H9 (cell line): ENCODE data around the gene MAGI1. TPM values are rescaled to one million over a fixed set of nuclear protein-coding genes. Genes with fewer than 3 reads are reported as not detected.

Experiments
- DNase-seq: peaks from one replicate; pipeline ENCODE4 v3.0.0-alpha.2; 2017
- H2AFZ ChIP-seq: one replicate; pipeline ENCODE4 v1.6.1; 2013; ENCODE audit warnings: mild to moderate bottlenecking, low read length, control low read depth, moderate library complexity
- H2AK5ac ChIP-seq: 2 replicates; pipeline ENCODE4 v1.6.1; 2013; ENCODE audit warnings: low read length, control low read depth, mixed read lengths; ENCODE audit not compliant: insufficient read length
- H2BK120ac ChIP-seq: one replicate; pipeline ENCODE4 v1.6.1; 2013; ENCODE audit warnings: low read depth, mild to moderate bottlenecking, low read length, control low read depth, inconsistent platforms; ENCODE audit not compliant: poor library complexity, severe bottlenecking
- H2BK12ac ChIP-seq: 2 replicates; pipeline ENCODE4 v1.6.1; 2013; ENCODE audit warnings: low read length, control low read depth, mixed read lengths, low read depth; ENCODE audit not compliant: insufficient read length
- H2BK15ac ChIP-seq: 2 replicates; pipeline ENCODE4 v1.6.1; 2013; ENCODE audit warnings: low read depth, low read length, control low read depth
- H2BK20ac ChIP-seq: one replicate; pipeline ENCODE4 v1.6.1; 2013; ENCODE audit warnings: low read depth, mild to moderate bottlenecking, low read length, control low read depth, inconsistent platforms; ENCODE audit not compliant: poor library complexity, severe bottlenecking
- H2BK5ac ChIP-seq: 2 replicates; pipeline ENCODE4 v1.6.1; 2013; ENCODE audit warnings: low read length, control low read depth, mixed read lengths; ENCODE audit not compliant: insufficient read length
- H3K14ac ChIP-seq: 2 replicates; pipeline ENCODE4 v1.6.1; 2013; ENCODE audit warnings: low read length, control low read depth; ENCODE audit not compliant: insufficient read depth
- H3K18ac ChIP-seq: 2 replicates; pipeline ENCODE4 v1.6.1; 2013; ENCODE audit warnings: low read depth, mild to moderate bottlenecking, mixed read lengths, low read length, control low read depth; ENCODE audit not compliant: insufficient read length
- H3K23ac ChIP-seq: 2 replicates; pipeline ENCODE4 v1.6.1; 2013; ENCODE audit warnings: low read length, control low read depth, mixed read lengths, low read depth; ENCODE audit not compliant: insufficient read length
- H3K23me2 ChIP-seq: 2 replicates; pipeline ENCODE4 v1.6.1; 2013; ENCODE audit warnings: low read depth, mild to moderate bottlenecking, mixed read lengths, low read length, control low read depth; ENCODE audit not compliant: insufficient read length, poor library complexity, severe bottlenecking
- H3K27ac ChIP-seq: 2 replicates; pipeline ENCODE4 v1.5.1; 2013; ENCODE audit warnings: low read length, control low read depth, mixed read lengths, low read depth; ENCODE audit not compliant: insufficient read length
- H3K27me3 ChIP-seq: 2 replicates; pipeline ENCODE4 v1.6.1; 2013; ENCODE audit warnings: low read length, control low read depth, inconsistent platforms; ENCODE audit not compliant: insufficient read depth
- H3K4ac ChIP-seq: 2 replicates; pipeline ENCODE4 v1.6.1; 2013; ENCODE audit warnings: low read depth, mild to moderate bottlenecking, control low read depth, inconsistent platforms, low read length, moderate library complexity
- H3K4me1 ChIP-seq: 2 replicates; pipeline ENCODE4 v1.6.1; 2013; ENCODE audit warnings: low read length, control low read depth, inconsistent platforms; ENCODE audit not compliant: insufficient read depth
- H3K4me2 ChIP-seq: 2 replicates; pipeline ENCODE4 v1.6.1; 2013; ENCODE audit warnings: low read length, control low read depth, mixed read lengths; ENCODE audit not compliant: insufficient read length, insufficient read depth
- H3K56ac ChIP-seq: 2 replicates; pipeline ENCODE4 v1.6.1; 2013; ENCODE audit warnings: low read depth, mild to moderate bottlenecking, mixed read lengths, low read length, control low read depth; ENCODE audit not compliant: insufficient read length
- H3K79me1 ChIP-seq: 2 replicates; pipeline ENCODE4 v1.6.1; 2013; ENCODE audit warnings: low read depth, mild to moderate bottlenecking, moderate library complexity, low read length, control low read depth, inconsistent platforms; ENCODE audit not compliant: insufficient read depth, poor library complexity, severe bottlenecking
- H3K79me2 ChIP-seq: 2 replicates; pipeline ENCODE4 v1.6.1; 2013; ENCODE audit warnings: low read length, control low read depth, inconsistent platforms; ENCODE audit not compliant: insufficient read depth
- H3K9ac ChIP-seq: 2 replicates; pipeline ENCODE4 v1.6.1; 2013; ENCODE audit warnings: low read length, control low read depth, mixed read lengths; ENCODE audit not compliant: insufficient read length; ENCODE audit errors: extremely low read depth
- H3K9me3 ChIP-seq: one replicate; pipeline ENCODE4 v1.6.1; 2013; ENCODE audit warnings: low read depth, low read length, inconsistent platforms; ENCODE audit not compliant: control insufficient read depth
- H3T11ph ChIP-seq: one replicate; pipeline ENCODE4 v1.6.1; 2013; ENCODE audit warnings: mild to moderate bottlenecking, low read length, control low read depth, inconsistent platforms
- H4K20me1 ChIP-seq: one replicate; pipeline ENCODE4 v1.6.1; 2013; ENCODE audit not compliant: control insufficient read depth, insufficient read length, insufficient read depth
- H4K5ac ChIP-seq: 2 replicates; pipeline ENCODE4 v1.6.1; 2013; ENCODE audit warnings: low read depth, mild to moderate bottlenecking, mixed read lengths, low read length, control low read depth; ENCODE audit not compliant: insufficient read length
- H4K8ac ChIP-seq: replicated peaks from 2 replicates; pipeline ENCODE4 v1.6.1; 2013; ENCODE audit warnings: low read length, control low read depth, mixed read lengths, low read depth; ENCODE audit not compliant: insufficient read length
- H4K91ac ChIP-seq: 2 replicates; pipeline ENCODE4 v1.6.1; 2013; ENCODE audit warnings: low read depth, mild to moderate bottlenecking, moderate library complexity, mixed read lengths, low read length, control low read depth; ENCODE audit not compliant: insufficient read length
- H3K27ac Mint-ChIP-seq, 3 experiments: 2 replicates in 2 of 3; 3 replicates in 1 of 3; pipeline ENCODE4 v1.8.0; 2020 to 2021; ENCODE audit warnings: mixed read lengths in 3 of 3, mild to moderate bottlenecking in 1 of 3, moderate library complexity in 1 of 3
- H3K27me3 Mint-ChIP-seq: 2 replicates; pipeline ENCODE4 v1.8.0; 2021; ENCODE audit warnings: low read depth, mild to moderate bottlenecking, moderate library complexity, mixed read lengths
- H3K36me3 Mint-ChIP-seq, 3 experiments: 2 replicates in 2 of 3; 3 replicates in 1 of 3; pipeline ENCODE4 v1.8.0; 2020 to 2021; ENCODE audit warnings: low read depth in 3 of 3, mixed read lengths in 3 of 3; ENCODE audit not compliant: insufficient read depth in 1 of 3
- H3K4me1 Mint-ChIP-seq, 2 experiments: 2 replicates each; pipeline ENCODE4 v1.8.0; 2020; ENCODE audit warnings: mixed read lengths in 2 of 2
- H3K4me3 Mint-ChIP-seq, 2 experiments: 2 replicates in 1 of 2; 3 replicates in 1 of 2; pipeline ENCODE4 v1.8.0; 2020 to 2021; ENCODE audit warnings: mild to moderate bottlenecking in 2 of 2, mixed read lengths in 2 of 2, moderate library complexity in 1 of 2
- H3K9me3 Mint-ChIP-seq, 2 experiments: 2 replicates in 1 of 2; 3 replicates in 1 of 2; pipeline ENCODE4 v1.8.0; 2020; ENCODE audit warnings: mild to moderate bottlenecking in 2 of 2, mixed read lengths in 2 of 2, moderate library complexity in 1 of 2
- CTCF ChIP-seq: fragments of 200-600 bp; sonication (generic); conservative IDR thresholded peaks from 3 replicates; pipeline ENCODE4 v1.8.0; 2021; ENCODE audit warnings: antibody characterized with exemption, mild to moderate bottlenecking
- WGBS: extraction: QIAGEN DNeasy Blood & Tissue Kit; methylation state at CpG from one replicate; pipeline ENCODE4 v1.1.7; 2013; ENCODE audit warnings: missing lambda C conversion rate, low lambda C conversion rate, mixed read lengths; ENCODE audit not compliant: insufficient read length; ENCODE audit errors: extremely low coverage; 5-methylcytosine and 5-hydroxymethylcytosine counted together
- total RNA-seq: library from RNA; stranded (reverse); gene quantifications from 2 replicates; pipeline ENCODE4 v1.2.1, GENCODE V29; 2021

MAGI1 gene
- total RNA-seq, 1 experiment from 2014 or later = 65.7 TPM

- no peaks in the 10 kb centered on the region for H3K36me3 Mint-ChIP-seq
- no peak overlapping the region for H3K14ac ChIP-seq
- H2BK120ac ChIP-seq = no peak overlapping the region
- no peak overlapping the region for H2BK15ac ChIP-seq
- no peak overlapping the region for H3T11ph ChIP-seq
- no peak overlapping the region for H4K8ac ChIP-seq
- H3K79me1 ChIP-seq = peaks cover 5% of the 10 kb centered on the region
- H2AK5ac ChIP-seq = no peak overlapping the region
- no peak overlapping the region for H3K9ac ChIP-seq
- no peaks in the 10 kb centered on the region for H3K9me3 Mint-ChIP-seq
- H3K9me3 ChIP-seq = no peaks in the 10 kb centered on the region
- no peak for DNase-seq
- no peak overlapping the region for H3K18ac ChIP-seq
- no peak overlapping the region for H4K91ac ChIP-seq
- no peak overlapping the region for H4K5ac ChIP-seq
- WGBS = no CpG with 5 or more reads among the region's 1 CpG
- H3K56ac ChIP-seq = no peak overlapping the region
- no peak overlapping the region for H3K4ac ChIP-seq
- peaks cover 3% of the 10 kb centered on the region; the same call in 1 of the 2 replicates for H3K79me2 ChIP-seq
- no peak overlapping the region for H3K27ac ChIP-seq
- H3K27me3 ChIP-seq = no peaks in the 10 kb centered on the region
- H2BK5ac ChIP-seq = no peak overlapping the region
- TF ChIP-seq CTCF = no peak
- peaks cover 45 to 50% of the 10 kb centered on the region in 2 experiments for H3K4me1 Mint-ChIP-seq
- no peak overlapping the region for H3K27ac Mint-ChIP-seq
- peaks cover 6% of the 10 kb centered on the region; the same call in 1 of the 2 replicates for H3K4me1 ChIP-seq
- H3K4me2 ChIP-seq = no peak overlapping the region
- H3K27me3 Mint-ChIP-seq = no peaks in the 10 kb centered on the region
- no peak overlapping the region for H2BK20ac ChIP-seq
- H4K20me1 ChIP-seq = no peaks in the 10 kb centered on the region
- H2BK12ac ChIP-seq = no peak overlapping the region
- no peaks in the 10 kb centered on the region for H3K23me2 ChIP-seq
- H3K23ac ChIP-seq = no peak overlapping the region
- no peak overlapping the region for H2AFZ ChIP-seq
- H3K4me3 Mint-ChIP-seq = no peak overlapping the region
Observed at GRCh38 chr3:65899226-65899625, 139.5 kb downstream of the MAGI1 start.
